DOHH2 (cell line): Measurements from ENCODE around the gene MAP4K1.

Experiments used
- CTCF ChIP-seq: fragments of 200-600 bp; sonication (generic); IDR thresholded peaks from one replicate; pipeline ENCODE4 v1.5.1; 2014; ENCODE audit warnings: antibody characterized with exemption, mild to moderate bottlenecking, low read depth, low read length; ENCODE audit not compliant: poor library complexity, severe bottlenecking
- EZH2phosphoT487 ChIP-seq: fragments of 200-600 bp; sonication (generic); IDR thresholded peaks from 2 replicates; pipeline ENCODE4 v1.6.1; 2017; ENCODE audit warnings: borderline replicate concordance, mild to moderate bottlenecking, antibody characterized with exemption, low read length, moderate library complexity, mixed read lengths

DNA sequence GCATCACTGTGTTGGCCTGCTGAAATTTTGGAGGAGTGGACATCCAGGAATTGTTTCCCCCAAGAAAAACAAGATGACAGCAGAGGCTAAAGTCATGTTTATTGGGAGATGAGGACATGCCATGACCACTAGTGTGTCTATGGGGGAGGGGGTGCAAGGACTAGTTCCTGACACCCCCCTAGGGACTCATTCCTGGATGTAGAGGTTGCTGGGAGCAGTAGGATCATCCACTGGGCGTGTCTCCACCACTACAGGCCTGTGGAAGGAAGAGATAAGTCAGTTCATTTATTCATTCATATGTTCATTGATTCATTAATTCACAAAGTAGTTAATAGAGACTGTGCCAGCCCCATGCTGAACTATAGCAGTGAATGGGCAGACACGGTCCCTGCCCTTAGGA lies 30.2 kb downstream of the MAP4K1 start:
- TF ChIP-seq CTCF, result no peak
- TF ChIP-seq EZH2phosphoT487, result no peak
